Stimulated activated memory B cell treated with anti-CD40 and anti-IgM and Interleukin-4, amounts not matched to agents 10 μg/mL and 1 μg/mL and 100 μg/mL, for 72 hours (primary cell): ENCODE measurements around the gene SERPINB8.
A peak's percentile ranks its signal among the peaks of the same experiment; 100 is the strongest.

ENCODE experiments used
- ATAC-seq: fragments of 150-1000 bp; cut with Tn5 transposase; 2 replicates; pipeline ENCODE4 v1.10.0; 2021
- H3K27ac Mint-ChIP-seq: one replicate; pipeline ENCODE4 v1.8.0; 2022; ENCODE audit warnings: mild to moderate bottlenecking, mixed read lengths
- H3K27me3 Mint-ChIP-seq: one replicate; pipeline ENCODE4 v1.8.0; 2022; ENCODE audit warnings: mixed read lengths
- H3K36me3 Mint-ChIP-seq: one replicate; pipeline ENCODE4 v1.8.0; 2022; ENCODE audit warnings: mixed read lengths
- H3K4me1 Mint-ChIP-seq: one replicate; pipeline ENCODE4 v1.8.0; 2022; ENCODE audit warnings: mixed read lengths
- H3K4me3 Mint-ChIP-seq: one replicate; pipeline ENCODE4 v1.8.0; 2022; ENCODE audit warnings: mild to moderate bottlenecking, moderate library complexity, mixed read lengths
- H3K9me3 Mint-ChIP-seq: one replicate; pipeline ENCODE4 v1.8.0; 2022; ENCODE audit warnings: mixed read lengths

SERPINB8 gene

GRCh38 chr18:64027931-64028695 lies 58.2 kb downstream of the SERPINB8 start:
- peak overlapping the region; percentile 50 for H3K4me3 Mint-ChIP-seq
- peaks cover 21% of the 10 kb centered on the region for H3K4me1 Mint-ChIP-seq
- H3K36me3 Mint-ChIP-seq: no peaks in the 10 kb centered on the region
- ATAC-seq: peak; percentile 89
- H3K27me3 Mint-ChIP-seq: peaks cover 16% of the 10 kb centered on the region
- peak overlapping the region; percentile 68 for H3K27ac Mint-ChIP-seq
- no peaks in the 10 kb centered on the region for H3K9me3 Mint-ChIP-seq

GRCh38 chr18:64029096-64029495 lies 59.2 kb downstream of the SERPINB8 start:
- Mint-ChIP-seq H3K4me1 (peaks cover 21% of the 10 kb centered on the region), H3K36me3 (no peaks in the 10 kb centered on the region), H3K9me3 (no peaks in the 10 kb centered on the region), H3K4me3 (no peak overlapping the region), H3K27me3 (peaks cover 16% of the 10 kb centered on the region), H3K27ac (peak overlapping the region; percentile 68)
- no peak for ATAC-seq

GRCh38 chr18:64031411-64031810 lies 61.5 kb downstream of the SERPINB8 start:
- ATAC-seq: no peak

GRCh38 chr18:64032312-64032711 lies 62.4 kb downstream of the SERPINB8 start:
- Mint-ChIP-seq H3K36me3 (no peaks in the 10 kb centered on the region), H3K27me3 (peaks cover 8% of the 10 kb centered on the region), H3K9me3 (no peaks in the 10 kb centered on the region), H3K27ac (peak overlapping the region; percentile 16), H3K4me1 (peaks cover 19% of the 10 kb centered on the region), H3K4me3 (no peak overlapping the region)
- ATAC-seq: no peak

More at GRCh38 chr18:64031411-64031810, 61.5 kb downstream of the SERPINB8 start:
- Mint-ChIP-seq H3K27ac (no peak overlapping the region), H3K36me3 (no peaks in the 10 kb centered on the region), H3K9me3 (no peaks in the 10 kb centered on the region), H3K27me3 (peaks cover 14% of the 10 kb centered on the region), H3K4me1 (peaks cover 21% of the 10 kb centered on the region), H3K4me3 (no peak overlapping the region)

- Mint-ChIP-seq H3K4me1 (no peaks in the 10 kb centered on the region), H3K27me3 (no peaks in the 10 kb centered on the region), H3K9me3 (no peaks in the 10 kb centered on the region), H3K27ac (no peak overlapping the region), H3K4me3 (no peak overlapping the region), H3K36me3 (no peaks in the 10 kb centered on the region)
- ATAC-seq: no peak
Observed at GRCh38 chr18:64037812-64038414, 68.0 kb downstream of the SERPINB8 start.
